ENCODE measurements around the gene PPP1R36.

DNA sequence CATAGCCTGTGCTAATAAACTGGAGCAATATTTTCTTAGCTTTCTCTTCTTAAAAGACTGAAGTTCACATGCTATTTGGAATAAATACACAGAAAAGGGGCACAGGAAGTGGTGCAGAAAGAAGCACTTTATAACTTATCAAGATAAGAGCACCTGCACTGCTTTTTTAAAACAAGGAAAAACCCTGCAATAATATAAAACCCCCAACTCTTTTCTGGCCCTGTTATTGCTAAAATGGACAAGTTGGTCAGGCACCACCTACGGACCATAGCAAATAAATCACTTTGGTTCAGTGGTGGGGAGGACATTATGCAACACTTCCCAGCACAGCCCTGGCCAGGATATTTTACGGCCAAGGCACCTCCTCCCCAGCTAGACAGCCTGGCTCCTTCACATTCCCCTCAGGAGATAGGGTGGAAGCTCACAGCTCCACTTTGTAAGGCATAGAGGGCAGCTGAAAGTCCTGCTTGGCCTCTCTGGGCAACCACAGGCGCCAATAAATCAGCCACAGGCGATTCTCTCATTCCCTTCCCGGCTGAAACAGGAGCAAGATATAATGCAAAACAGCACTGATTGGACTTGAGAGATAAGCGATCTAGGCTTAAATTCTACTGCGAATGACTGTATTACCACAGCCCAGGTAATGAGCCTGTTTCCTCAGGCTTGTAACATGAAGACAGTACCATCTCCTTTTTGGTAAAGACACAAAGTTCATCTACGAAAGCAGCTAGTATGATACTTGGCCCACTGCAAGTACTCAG lies 48.2 kb upstream of the PPP1R36 start:
- TF ChIP-seq, protein P1, sequence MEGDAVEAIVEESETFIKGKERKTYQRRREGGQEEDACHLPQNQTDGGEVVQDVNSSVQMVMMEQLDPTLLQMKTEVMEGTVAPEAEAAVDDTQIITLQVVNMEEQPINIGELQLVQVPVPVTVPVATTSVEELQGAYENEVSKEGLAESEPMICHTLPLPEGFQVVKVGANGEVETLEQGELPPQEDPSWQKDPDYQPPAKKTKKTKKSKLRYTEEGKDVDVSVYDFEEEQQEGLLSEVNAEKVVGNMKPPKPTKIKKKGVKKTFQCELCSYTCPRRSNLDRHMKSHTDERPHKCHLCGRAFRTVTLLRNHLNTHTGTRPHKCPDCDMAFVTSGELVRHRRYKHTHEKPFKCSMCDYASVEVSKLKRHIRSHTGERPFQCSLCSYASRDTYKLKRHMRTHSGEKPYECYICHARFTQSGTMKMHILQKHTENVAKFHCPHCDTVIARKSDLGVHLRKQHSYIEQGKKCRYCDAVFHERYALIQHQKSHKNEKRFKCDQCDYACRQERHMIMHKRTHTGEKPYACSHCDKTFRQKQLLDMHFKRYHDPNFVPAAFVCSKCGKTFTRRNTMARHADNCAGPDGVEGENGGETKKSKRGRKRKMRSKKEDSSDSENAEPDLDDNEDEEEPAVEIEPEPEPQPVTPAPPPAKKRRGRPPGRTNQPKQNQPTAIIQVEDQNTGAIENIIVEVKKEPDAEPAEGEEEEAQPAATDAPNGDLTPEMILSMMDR (conservative IDR thresholded peaks at IDR 0.05; ENCODE audit: low read depth, low read length), result no peak
- TF ChIP-seq, protein P2, sequence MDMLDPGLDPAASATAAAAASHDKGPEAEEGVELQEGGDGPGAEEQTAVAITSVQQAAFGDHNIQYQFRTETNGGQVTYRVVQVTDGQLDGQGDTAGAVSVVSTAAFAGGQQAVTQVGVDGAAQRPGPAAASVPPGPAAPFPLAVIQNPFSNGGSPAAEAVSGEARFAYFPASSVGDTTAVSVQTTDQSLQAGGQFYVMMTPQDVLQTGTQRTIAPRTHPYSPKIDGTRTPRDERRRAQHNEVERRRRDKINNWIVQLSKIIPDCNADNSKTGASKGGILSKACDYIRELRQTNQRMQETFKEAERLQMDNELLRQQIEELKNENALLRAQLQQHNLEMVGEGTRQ (IDR thresholded peaks at IDR 0.05; ENCODE audit: low read depth, low read length), result no peak
- TF ChIP-seq MAFK (IDR thresholded peaks at IDR 0.05; ENCODE audit: low read depth, low read length), result no peak
- TF ChIP-seq MXI1 (IDR thresholded peaks at IDR 0.05; ENCODE audit: borderline replicate concordance, low read depth, low read length), result no peak
